GM21576 (cell line): ENCODE measurements around the gene TMEM132C.
"Not testable (repeated sequence)": the region's sequence is repeated elsewhere in the genome, so short reads cannot be mapped to it uniquely, and the experiment has no call there.

ENCODE experiments used
- ATAC-seq: cut with Tn5 transposase; IDR thresholded peaks from one replicate; pipeline ENCODE4 v1.9.1; 2021; ENCODE audit warnings: mild to moderate bottlenecking, moderate library complexity; ENCODE audit not compliant: unreplicated experiment

Gene TMEM132C

DNA sequence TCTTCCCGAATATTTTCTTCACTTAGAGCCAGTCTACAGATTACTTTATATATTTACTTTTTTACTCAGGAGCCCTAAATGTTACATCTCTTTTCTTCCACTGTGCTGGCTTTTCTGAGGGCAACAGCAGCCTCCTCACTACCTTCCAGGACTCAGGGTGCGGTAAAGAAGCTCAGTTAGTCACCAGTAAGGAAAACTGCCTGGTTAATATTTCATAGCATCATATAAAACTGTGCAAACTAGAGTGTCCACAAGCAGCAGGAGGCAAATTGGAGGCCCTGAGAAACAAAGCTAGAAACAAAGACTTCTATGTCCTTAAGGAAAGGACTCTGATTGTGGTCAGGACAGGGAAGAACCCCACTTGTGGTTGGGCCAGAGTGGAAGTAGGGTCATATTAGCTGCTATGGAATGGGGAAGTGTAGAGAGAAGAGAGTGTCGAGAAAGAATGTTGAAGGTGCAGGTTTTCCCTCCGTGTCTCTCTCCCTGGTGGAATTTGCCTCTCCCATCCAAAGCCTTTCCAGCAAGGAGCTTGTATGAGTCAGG, 336.7 kb downstream of the TMEM132C start:
- no peak for ATAC-seq

GRCh38 chr12:128604219-128604618, 337.2 kb downstream of the TMEM132C start:
- ATAC-seq, result not testable (repeated sequence)

DNA sequence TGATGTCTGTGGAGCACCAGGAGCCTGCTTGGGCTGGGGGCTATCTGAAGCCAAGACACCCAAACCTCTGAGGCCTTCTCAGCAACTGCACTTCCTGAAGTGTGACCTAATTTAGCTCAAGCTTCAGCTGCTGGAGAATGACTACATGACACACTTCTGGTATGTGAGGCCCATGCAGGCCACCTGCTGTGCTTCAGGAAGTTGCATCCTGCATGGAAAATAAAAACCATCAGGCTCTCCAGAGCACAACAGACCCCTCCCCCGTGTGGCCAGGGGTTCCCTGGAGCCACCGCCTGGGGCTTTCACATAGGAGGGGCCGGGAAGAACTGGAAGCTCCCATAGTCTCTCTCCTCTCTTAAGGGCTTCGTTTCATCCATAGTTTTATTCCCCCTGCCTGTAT, 339.1 kb downstream of the TMEM132C start:
- no peak for ATAC-seq

- no peak for ATAC-seq
Observed at GRCh38 chr12:128606538-128606937, 339.6 kb downstream of the TMEM132C start.

GRCh38 chr12:128606970-128607369, 340.0 kb downstream of the TMEM132C start:
- ATAC-seq, result no peak

DNA sequence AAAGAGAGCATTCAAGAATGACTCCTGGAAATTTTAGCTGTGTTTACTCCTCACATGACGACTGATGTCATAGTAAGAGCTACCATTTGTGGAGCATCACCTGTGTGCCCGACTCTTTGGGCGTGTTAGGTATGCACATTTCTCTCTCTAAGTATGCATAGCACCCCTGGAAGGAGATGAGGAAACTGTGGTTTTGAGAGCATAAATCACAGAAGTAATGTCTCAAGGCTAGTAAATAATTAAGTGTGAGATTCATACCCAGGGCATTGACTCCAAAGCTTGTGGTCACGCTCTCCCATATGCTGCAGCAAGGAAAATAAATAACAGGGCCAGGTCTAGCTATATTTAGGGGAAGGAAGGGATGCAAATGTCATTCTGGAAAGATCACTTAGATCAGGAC, 340.7 kb downstream of the TMEM132C start:
- ATAC-seq, result no peak

GRCh38 chr12:128609861-128610260, 342.9 kb downstream of the TMEM132C start:
- ATAC-seq, result no peak

DNA sequence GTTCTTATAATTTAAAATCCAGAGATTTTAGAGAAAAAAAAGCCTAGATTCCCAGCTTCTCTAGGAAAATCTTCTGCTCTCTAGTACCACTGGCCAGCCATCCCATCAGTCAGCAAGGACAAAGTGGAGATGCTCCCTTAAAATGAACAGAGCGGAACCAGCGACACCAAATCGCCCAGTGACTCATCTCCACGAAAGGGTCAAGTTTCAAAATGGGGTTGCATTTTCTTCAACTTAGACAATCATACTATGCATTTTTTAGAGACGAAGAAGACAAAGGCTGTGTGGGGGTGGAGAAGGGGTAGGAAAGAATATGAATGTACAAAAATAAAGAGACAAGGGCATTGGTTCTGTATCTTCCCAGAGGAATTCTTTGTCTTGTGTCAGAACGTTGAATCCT, 344.8 kb downstream of the TMEM132C start:
- ATAC-seq, result no peak

DNA sequence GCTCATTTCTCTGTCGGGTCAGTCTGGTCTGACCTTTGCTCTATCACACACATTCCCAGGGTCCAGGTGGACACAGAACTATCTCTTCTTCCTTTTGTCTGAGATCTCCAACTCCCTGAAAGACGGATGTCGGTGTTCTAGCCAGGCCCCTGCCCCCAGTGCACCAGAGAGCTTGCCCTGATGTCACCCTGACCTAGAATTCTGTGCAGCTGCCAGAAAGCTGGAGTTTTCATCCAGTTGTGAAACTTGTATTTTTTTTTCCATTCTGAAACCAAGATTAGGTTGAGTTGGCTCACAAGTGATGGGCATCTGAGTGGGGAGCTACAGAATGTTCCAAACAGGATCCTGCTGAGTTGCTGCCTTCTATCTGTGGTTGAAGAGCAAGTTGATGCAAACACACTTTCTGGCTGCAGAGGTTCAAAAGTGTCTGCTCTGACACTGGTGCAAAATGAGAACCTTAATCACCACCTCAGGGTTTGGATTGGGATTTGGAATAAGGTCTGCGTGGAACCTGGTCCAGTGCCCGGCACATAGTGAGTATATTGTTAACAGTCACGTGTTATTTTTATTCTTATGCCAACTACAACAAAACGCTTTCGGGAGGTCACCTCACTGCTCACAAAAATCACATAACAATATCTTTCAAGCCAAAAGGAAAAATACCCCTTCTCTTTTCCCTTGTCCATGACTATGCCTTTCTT, 345.3 kb downstream of the TMEM132C start:
- ATAC-seq, result no peak

DNA sequence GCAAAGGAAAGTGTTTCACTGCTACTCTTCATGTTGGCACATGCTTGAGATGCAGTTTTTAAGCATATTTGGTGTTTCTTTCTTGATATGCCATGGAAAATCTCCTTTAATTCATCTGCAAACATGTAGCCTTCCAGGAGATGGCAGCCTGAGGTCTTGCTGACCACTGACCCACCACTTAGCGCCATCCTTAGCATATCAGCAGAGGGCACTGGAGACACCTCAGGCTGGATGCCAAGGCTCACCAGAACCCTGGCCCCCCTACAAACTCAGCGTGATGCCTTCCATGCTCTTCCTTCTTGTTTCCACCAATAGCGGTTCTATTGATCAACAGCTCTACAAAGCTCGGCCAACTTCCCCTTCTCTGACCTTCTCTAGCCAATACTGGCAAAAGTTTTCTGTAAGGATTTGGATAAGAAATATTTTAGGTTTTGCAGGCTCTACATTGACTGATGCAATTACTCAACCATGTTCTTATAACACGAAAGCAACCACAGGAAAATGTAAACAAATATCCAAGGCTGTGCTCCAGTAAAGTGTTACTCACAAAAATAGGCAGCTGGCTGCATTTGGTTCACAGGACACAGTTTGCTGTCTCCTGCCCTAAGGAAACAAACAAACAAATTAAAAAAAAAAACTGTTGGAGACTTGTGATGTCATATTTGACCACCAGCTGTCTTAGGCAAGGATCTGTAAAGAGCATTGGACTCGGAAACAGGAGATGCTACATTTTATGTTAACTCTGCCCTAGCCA, 347.0 kb downstream of the TMEM132C start:
- ATAC-seq, result no peak

DNA sequence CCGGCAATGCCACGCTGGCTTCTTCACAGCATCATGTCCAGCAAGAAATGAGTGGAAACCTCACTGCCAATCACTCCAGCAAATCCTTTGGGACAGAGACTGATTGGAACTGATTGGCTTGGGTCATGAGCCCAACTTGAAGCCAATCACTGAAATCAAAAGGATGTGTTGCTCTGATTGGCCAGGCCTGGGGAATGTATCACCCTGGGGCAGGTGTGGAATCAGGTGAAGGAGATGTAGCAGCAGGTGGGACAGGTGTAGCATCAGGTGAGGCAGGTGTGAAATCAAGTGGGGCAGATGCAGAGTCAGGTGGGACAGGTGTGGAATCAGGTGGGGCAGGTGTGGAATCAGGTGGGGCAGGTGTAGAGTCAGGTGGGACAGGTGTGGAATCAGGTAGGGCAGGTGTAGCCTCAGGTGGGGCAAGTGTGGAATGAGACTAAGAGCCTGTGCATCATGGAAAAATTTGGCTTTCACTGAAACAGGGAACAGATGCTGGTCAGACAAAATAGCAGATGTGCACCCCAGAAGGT, 350.4 kb downstream of the TMEM132C start:
- no peak for ATAC-seq

DNA sequence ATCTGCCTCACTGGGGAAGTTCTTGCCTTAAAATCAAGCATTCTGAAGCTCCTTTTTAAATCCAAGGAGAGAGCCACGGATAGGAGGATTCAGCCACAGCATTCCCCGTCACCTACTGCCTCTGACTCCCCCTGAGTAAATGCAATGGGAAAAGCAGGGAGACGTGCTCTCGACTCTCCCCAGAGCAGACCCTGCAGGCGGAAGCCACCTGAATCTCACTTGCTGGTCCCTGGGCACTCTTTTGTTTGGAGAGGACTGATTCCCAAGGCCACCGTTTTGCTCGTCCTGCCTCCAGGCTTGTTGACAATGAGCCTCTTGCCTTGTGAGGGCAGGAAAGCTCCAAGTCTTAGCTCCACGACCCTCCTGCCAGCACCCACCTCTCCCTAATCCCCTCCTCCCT, 352.3 kb downstream of the TMEM132C start:
- ATAC-seq, result no peak

- ATAC-seq, result no peak
Observed at GRCh38 chr12:128621304-128621703, 354.3 kb downstream of the TMEM132C start.

DNA sequence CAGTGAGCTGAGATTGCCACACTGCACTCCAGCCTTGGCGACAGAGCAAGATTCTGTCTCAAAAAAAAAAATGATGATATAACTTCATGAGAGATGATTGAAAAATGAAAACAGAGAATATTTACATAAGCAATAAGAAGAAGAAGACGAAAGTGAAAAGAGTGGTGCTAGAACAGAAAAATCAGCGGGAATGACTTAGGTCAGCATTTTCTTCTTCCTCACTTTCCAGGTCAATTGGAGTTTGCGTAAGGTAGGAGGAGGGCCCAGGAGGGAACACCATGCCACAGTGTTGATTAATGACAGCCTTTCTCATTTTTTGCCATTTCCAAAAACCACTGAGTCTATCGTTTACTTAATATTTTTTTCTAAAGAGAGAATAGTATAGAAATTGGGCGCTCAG, 356.8 kb downstream of the TMEM132C start:
- ATAC-seq, result no peak

- no peak for ATAC-seq
Observed at GRCh38 chr12:128626808-128627320, 359.9 kb downstream of the TMEM132C start.

DNA sequence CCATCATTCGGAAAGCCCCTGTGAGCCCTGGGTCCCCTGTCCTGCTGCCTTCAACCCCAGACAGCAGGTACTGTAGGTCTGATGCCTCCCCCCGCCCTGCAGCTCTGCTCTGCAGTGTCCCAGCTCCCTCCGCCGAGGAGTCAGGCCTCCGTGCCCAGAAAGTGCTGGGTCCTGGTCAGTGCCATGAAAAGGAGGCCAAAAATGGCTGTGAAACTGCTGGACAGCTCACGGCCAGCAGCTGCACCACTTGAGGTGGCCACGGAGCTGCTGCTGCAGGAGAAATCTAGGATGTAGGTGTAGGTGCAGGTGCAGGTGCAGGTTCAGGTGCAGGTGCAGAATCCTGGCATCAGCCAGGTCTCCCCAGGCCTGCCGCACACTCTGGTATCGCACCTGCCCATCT, 360.7 kb downstream of the TMEM132C start:
- no peak for ATAC-seq

GRCh38 chr12:128629979-128630378, 363.0 kb downstream of the TMEM132C start:
- no peak for ATAC-seq

- ATAC-seq, result peak; percentile 97
Observed at GRCh38 chr12:128637642-128638606, 371.0 kb downstream of the TMEM132C start.

DNA sequence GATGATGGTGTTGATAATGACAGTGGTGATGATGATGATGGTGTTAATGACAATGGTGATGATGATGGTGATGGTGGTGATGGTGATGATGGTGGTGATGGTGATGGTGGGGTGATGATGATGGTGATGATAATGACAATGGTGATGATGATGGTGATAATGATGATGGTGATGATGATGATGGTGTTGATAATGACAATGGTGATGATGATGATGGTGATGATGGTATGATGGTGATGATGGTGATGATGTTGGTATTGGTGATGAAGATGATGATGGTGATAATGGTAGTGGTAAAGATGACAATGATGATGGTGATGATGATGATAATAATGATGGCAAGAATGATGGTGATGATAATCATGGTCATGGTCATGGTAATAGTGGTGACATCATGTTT, 372.1 kb downstream of the TMEM132C start:
- ATAC-seq, result no peak

- no peak for ATAC-seq
Observed at GRCh38 chr12:128643155-128643554, 376.2 kb downstream of the TMEM132C start.
